ENCODE data around the gene TFDP2.
"Not testable (repeated sequence)": the region's sequence is repeated elsewhere in the genome, so short reads cannot be mapped to it uniquely, and the experiment has no call there.

The TFDP2 gene

DNA sequence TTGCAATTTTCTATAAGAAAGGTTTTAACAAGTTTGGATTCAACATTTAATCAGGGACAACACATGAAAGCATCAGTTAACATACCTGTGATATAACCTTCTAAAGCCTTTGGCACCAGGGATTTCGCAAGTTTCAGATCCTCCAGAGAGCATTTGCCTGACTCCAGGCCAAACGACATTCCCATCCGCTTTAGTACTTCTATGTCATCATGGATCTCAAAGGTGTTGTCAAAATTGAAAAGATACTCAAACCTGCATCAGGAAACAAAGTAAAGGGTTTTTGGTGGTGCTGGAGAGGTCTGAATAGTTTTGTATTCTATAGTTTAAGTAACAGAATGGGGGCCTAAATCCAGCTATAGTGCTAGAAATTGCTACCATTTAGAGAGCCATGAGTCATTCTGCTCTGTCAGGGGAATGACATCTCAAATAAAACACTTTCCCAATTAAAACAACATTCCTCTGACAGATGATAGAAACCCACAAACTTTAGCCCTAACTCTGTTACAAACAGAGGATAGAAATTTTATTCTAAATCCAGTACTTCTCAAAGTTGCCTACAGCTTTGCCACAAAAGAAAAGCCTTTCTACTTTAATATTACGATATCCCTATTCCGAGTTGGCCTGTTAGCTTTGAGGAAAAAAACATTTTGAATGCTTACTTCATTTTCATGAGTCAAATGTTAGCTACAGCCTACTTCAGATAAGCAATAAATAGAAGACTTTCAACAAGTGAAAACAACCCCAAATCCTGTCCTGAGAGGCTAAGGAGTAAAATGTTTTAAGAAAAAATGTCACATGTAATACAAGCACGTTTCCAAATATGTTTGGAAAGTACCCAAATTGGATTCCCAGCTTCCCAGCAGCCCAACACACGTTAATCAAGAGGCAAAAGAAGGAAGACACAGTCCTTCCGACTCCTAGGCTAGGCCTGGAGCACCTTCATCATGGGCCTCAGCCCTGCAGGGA is 189.5 kb downstream of the TFDP2 start:
- DNase-seq: no peak

GRCh38 chr3:141955175-141955574 is 194.2 kb downstream of the TFDP2 start:
- DNase-seq: no peak

GRCh38 chr3:141952611-141953010 is 196.7 kb downstream of the TFDP2 start:
- DNase-seq: no peak

DNA sequence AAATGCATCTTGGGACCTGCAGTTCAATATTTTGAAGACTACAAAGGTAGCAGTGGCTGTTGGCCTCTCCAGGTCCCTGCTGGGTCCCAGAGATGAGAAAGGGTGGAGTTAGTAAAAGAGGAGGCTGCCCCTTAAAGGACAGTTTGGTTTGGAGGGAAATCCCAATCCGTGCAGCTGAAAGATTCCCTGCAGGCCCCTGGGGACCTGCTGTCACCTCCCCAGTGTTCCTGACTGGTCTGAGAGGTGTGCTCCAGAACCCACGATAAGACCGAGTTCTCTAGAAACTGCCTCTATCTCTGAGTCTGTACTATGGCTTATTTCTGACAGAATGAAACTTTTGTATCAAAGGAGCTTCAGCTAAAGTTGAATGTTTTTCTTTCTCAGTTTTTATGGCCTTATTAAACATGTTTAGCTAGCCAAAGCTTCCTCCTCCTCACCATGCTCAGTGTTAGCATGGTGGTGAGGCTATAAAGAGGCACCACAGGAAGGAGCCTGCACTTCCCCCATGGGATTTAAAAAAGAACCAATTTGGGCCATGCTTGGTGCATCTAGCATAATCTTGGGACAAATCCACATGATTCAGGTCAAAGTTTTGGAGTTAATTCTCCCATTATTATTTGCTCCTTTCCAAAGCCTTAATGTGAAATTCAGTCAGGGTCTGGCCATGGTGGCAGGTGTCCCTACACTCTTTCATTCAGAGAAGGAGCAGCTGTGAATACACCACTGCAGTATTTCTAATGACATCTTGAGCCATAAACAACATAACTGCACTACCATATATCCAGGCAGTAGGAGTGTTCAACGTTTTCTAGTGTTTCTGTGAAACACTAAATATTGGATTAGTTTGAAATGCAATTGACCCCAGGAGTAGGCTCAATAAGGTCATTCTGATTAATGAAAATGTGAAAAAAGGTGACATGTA is 198.5 kb downstream of the TFDP2 start:
- DNase-seq: no peak

GRCh38 chr3:141949972-141950371 is 199.4 kb downstream of the TFDP2 start:
- no peak for DNase-seq

- no peak for DNase-seq
These were observed 199.9 kb downstream of the TFDP2 start for GRCh38 chr3:141949399-141949798.

DNA sequence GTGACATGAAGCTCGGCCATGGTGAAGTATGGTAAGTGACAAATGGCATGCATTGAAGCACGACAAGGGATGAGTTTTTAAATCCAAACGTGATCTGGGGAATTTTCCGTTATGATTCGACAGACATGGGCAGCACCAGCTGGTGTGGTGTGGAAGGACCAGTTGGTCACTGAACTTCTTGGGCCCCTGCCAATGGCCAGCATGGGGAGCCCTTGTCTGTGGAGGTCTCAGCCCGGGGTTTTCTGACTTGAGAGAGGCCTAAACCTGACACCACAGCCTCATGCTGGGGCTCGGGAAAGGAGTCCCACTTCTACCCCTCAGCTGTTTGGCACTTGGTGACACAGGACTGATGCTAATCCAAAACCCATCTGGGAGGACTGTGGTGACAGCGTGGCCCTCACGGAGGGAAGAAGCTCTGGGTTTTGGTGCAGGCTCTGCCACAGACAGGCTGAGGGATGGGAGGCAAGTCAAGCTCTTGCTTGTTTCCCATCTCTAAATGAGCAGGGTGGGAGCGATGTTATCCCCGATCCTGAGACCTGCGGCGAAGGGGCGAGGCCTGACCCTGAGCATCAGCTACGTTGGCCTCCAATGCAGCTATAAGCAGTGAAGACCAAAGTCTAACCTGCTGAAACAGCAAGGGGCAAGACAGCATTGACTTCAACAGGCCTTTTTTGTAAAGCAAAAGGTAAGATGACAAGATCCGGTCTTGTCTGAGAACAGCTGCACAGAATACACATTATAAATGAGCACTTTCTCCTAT is 203.4 kb downstream of the TFDP2 start:
- no peak for DNase-seq

DNA sequence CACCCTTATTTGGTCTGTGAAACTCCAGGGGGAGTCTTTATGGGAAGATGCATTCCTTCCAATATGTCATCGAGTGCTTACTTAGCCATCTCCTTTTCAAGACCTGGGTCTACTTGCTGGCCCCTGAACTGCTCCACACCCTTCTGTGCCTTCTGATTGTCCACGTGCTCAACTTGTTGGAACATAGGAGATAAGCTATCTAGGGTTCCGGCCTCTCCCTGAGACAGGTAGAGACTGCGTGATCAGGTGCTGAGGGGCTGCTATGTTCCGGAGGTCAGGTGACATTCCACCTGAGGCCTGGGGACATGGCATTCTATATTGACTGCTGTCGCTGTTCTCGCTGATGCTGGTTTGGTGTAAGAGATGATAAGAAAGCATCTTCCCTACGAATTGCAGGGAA is 207.3 kb downstream of the TFDP2 start:
- DNase-seq: no peak

DNA sequence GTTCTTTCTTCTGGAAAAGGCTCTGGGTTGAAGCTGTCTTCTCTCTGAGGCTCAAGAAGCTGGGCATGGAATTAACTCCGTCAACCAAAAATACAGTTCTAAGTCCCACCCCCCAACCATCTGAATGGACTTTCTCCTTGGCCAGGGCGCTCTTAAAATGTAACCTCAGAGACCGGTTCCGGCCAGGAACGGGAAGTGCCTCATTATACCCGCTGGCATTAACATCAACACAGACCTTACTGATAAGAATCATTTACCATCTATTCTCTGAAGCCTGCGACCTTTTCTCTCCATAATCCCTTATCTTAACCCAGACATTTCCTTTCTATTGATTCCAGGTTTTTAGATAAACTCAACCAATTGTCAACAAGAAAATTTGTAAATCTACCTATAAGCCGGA is 208.3 kb downstream of the TFDP2 start:
- no peak for DNase-seq

GRCh38 chr3:141940194-141940776 is 209.1 kb downstream of the TFDP2 start:
- DNase-seq: peak; percentile 51

- no peak for DNase-seq
These were observed 209.6 kb downstream of the TFDP2 start for GRCh38 chr3:141939759-141940158.

GRCh38 chr3:141938011-141938500 is 211.3 kb downstream of the TFDP2 start:
- DNase-seq: no peak

- no peak for DNase-seq
These were observed 215.0 kb downstream of the TFDP2 start for GRCh38 chr3:141934354-141934753.

DNA sequence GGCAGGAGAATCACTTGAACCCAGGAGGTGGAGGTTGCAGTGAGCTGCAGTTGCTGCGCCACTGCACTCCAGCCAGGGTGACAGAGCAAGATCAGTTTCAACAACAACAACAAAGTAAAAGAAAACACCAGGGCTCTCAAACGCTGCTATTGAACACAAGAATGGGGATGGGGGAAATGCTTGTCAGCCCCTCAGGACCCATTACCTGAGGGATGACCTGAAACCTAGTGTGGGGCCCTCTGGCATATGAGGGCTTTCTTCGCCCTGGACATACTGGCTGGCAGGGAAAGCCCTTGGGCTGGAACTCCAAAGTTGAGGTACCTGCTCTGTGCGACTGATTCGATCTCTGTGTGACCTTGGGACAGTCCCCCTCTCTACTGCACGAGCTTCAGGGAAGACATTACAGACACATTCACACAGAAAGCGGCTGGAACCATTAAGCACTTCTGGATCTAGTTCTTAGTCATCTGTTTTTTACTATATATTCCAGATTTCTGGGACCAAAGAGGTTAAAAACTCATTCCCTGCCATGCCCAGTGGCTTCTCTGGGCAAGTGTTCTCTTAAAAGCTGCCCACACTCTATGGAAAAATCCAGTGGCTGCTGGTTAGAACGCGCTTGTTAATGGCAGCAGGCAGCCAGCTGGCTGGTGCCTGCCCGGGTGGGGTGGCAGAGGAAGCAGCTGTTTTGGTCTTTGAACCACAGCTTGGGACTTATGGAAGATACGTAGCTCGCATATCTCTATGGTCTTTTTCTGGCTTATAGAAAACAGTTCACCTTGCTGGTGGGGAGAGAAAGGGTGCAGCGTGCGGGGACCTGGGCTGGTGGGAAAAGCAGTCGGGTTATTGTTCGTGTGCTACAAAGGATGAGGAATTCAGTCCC is 215.7 kb downstream of the TFDP2 start:
- no peak for DNase-seq

- DNase-seq: no peak
These were observed 218.5 kb downstream of the TFDP2 start for GRCh38 chr3:141930801-141931200.

DNA sequence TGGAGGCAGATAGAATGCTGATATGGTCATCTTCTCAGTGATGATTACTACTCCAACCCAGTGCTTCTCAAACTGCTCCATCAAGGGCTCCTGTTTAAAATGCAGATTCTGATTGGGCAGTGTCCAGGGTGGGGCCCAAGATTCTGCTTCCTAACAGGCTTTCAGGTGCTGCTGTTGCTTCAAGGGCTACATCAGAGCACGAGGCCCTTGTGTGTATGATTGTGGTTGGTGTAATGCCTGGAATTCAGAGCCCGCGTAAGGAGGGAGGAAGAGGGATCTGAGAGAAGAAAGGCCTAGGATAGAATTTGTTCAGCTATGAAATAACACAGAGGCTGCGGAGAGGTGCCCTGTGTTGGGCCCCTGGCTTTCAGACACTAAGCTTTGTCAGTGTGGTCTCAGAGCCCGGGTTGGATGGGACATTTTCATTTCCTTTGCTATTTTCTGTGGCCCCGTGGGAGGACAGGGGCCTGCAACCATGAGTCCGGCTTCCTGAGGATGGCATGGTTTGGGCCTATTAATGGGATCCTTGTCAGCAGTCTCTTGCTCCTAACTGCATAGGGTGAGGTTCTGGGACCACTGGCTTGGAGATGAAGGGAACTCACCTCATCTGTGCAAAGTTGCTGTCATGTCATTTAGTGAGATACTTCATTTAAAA is 219.9 kb downstream of the TFDP2 start:
- no peak for DNase-seq

DNA sequence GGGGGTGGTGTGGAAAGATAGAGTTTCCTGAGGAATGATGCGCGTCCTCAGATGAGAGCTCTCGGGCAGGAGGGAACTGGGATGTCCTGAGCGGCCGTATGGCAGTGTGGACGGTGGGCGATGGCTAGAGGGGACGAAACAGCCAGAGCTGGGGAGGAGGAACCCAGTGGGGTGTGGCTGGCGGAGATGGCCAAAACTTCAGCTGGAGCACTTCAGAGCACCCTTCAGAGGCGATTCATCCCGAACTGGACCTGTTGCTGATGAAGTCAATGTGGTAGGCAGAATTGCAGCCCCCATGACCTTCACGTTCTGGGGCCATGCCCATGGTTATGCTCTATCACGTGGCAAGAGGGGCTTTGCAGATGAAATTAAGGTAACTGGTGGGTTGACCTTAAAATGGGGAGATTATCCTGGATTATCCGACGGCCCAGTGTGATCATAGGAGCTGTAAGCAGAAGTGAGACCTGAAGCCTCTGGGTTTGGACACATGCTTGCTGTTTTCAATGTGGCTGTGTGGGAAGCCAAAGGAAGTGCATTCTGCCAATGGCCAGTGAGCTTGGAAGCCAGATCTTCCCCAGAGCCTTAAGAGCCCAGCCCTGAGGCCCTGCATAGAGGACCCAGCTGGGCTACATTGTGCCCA is 220.6 kb downstream of the TFDP2 start:
- DNase-seq: no peak

DNA sequence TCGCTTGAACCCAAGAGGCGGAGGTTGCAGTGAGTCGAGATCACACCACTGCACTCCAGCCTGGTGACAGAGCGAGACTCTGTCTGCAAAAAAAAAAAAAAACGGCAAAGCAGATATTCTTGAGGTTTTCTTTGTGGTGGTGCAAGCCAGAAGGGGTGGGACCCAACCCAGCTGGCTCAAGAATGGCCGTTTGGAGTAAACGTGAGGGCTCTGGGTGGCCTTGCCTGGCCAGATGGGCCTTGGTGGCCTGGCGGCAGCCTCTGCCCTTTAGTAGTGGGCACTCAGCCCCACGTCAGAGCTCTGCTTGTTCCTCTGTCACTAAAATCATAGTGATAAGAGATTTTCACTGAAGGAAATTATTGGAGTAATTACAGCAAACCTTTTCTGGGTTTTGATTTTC is 222.4 kb downstream of the TFDP2 start:
- no peak for DNase-seq

- DNase-seq: not testable (repeated sequence)
These were observed 223.7 kb downstream of the TFDP2 start for GRCh38 chr3:141925677-141926076.

GRCh38 chr3:141921316-141921715 is 228.0 kb downstream of the TFDP2 start:
- DNase-seq: no peak
